ENCODE data around the gene PASD1.
"Not testable (repeated sequence)": the region's sequence is repeated elsewhere in the genome, so short reads cannot be mapped to it uniquely, and the experiment has no call there.

Gene PASD1

DNA sequence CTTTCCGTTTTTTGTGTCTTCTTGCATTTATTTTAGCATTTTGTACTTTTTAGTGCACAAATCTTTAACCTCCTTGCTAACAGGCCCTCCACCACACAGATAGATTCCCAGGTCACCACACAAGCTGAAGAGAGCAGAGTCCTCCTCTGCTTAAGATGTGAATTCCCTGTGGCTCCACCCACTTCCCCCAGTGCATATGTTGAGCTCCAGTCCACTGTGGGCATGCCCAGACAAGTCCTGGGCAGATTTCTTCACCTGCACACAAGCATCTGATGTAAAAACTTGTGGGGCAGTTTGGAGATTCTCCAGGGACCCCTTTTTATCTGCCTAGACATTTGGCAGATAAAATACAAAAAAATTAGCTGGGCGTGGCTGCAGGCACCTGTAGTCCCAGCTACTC lies 19.8 kb upstream of the PASD1 start:
- H3K27ac ChIP-seq: no peak overlapping the region

DNA sequence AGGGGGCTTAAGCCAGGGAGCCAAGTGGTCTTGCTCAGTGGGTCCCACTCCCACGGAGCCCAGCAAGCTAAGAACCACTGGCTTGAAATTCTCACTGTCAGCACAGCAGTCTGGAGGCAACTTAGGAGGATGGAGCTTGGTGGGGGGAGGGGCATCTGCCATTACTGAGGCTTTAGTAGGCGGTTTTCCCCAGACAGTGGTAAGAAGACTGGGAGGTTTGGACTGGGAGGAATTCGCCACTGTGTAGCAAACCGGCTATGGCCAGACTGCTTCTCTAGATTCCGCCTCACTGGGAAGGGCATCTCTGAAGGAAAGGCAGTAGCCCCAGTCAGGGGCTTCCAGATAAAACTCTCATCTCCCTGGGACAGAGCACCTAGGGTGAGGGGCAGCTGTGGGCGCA lies 17.2 kb upstream of the PASD1 start:
- not testable (repeated sequence) for H3K4me1 ChIP-seq (ENCODE audit: low read depth, poor library complexity, severe bottlenecking); H3K27me3 ChIP-seq (ENCODE audit: insufficient read depth, low read depth); H4K20me1 ChIP-seq (ENCODE audit: insufficient read depth); H3K4me2 ChIP-seq; H3K27ac ChIP-seq; H3K79me2 ChIP-seq (ENCODE audit: insufficient read depth, low read depth); H3K36me3 ChIP-seq (ENCODE audit: insufficient read depth); H2AFZ ChIP-seq (ENCODE audit: low read depth); H3K4me3 ChIP-seq (IDR thresholded peaks at IDR 0.05; ENCODE audit: insufficient read depth, low read depth, low read length); H3K9ac ChIP-seq

More for the DNA sequence above, 19.8 kb upstream of the PASD1 start:
- Histone ChIP-seq H4K20me1 (ENCODE audit: insufficient read depth) (no peaks in the 10 kb centered on the region), H2AFZ (ENCODE audit: low read depth) (no peak overlapping the region), H3K4me2 (no peak overlapping the region), H3K4me3 (IDR thresholded peaks at IDR 0.05; ENCODE audit: insufficient read depth, low read depth, low read length) (no peak overlapping the region), H3K9ac (no peak overlapping the region), H3K36me3 (ENCODE audit: insufficient read depth) (no peaks in the 10 kb centered on the region), H3K79me2 (ENCODE audit: insufficient read depth, low read depth) (no peaks in the 10 kb centered on the region), H3K27me3 (ENCODE audit: insufficient read depth, low read depth) (no peaks in the 10 kb centered on the region), H3K4me1 (ENCODE audit: low read depth, poor library complexity, severe bottlenecking) (no peaks in the 10 kb centered on the region)
- TF ChIP-seq, protein P1, sequence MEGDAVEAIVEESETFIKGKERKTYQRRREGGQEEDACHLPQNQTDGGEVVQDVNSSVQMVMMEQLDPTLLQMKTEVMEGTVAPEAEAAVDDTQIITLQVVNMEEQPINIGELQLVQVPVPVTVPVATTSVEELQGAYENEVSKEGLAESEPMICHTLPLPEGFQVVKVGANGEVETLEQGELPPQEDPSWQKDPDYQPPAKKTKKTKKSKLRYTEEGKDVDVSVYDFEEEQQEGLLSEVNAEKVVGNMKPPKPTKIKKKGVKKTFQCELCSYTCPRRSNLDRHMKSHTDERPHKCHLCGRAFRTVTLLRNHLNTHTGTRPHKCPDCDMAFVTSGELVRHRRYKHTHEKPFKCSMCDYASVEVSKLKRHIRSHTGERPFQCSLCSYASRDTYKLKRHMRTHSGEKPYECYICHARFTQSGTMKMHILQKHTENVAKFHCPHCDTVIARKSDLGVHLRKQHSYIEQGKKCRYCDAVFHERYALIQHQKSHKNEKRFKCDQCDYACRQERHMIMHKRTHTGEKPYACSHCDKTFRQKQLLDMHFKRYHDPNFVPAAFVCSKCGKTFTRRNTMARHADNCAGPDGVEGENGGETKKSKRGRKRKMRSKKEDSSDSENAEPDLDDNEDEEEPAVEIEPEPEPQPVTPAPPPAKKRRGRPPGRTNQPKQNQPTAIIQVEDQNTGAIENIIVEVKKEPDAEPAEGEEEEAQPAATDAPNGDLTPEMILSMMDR (conservative IDR thresholded peaks at IDR 0.05; ENCODE audit: low read depth, low read length): no peak

DNA sequence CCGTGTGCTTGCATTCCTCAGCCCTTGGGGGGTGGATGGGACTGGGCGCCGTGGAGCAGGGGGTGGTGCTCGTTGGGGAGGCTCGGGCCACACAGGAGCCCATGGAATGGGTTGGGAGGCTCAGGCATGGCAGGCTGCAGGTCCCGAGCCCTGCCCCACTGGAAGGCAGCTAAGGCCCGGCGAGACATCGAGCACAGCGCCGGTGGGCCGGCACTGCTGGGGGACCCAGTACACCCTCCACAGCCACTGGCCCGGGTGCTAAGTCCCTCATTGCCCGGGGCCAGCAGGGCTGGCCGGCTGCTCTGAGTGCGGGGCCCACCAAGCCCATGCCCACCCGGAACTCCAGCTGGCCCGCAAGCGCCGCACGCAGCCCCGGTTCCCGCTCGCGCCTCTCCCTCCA lies 12.3 kb upstream of the PASD1 start:
- H3K27me3 ChIP-seq (ENCODE audit: insufficient read depth, low read depth); H2AFZ ChIP-seq (ENCODE audit: low read depth); H3K4me1 ChIP-seq (ENCODE audit: low read depth, poor library complexity, severe bottlenecking); H3K4me2 ChIP-seq; H3K79me2 ChIP-seq (ENCODE audit: insufficient read depth, low read depth); H3K27ac ChIP-seq; H3K9ac ChIP-seq; H4K20me1 ChIP-seq (ENCODE audit: insufficient read depth); H3K36me3 ChIP-seq (ENCODE audit: insufficient read depth); H3K4me3 ChIP-seq (IDR thresholded peaks at IDR 0.05; ENCODE audit: insufficient read depth, low read depth, low read length): not testable (repeated sequence)

DNA sequence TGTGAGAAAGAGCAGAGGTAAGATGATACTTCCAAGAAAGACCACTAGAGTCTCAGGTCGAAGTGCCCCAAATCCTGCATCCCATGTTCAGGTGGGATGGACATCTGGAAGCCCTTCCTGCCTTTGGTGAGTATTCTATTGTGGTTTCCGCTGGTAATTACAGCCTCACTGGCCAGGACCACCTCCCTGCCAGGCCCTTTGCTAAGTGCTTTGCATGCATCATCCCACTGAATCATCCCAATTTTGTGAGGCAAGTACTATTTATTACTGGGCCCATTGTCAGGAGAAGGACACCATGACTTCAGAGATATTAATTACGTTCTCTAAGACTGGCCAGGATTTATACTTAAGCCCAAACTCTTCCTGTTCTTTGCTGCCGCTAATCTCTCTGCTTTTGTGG lies 10.7 kb upstream of the PASD1 start:
- Histone ChIP-seq H3K27me3 (ENCODE audit: insufficient read depth, low read depth) (no peaks in the 10 kb centered on the region), H3K9ac (no peak overlapping the region)

DNA sequence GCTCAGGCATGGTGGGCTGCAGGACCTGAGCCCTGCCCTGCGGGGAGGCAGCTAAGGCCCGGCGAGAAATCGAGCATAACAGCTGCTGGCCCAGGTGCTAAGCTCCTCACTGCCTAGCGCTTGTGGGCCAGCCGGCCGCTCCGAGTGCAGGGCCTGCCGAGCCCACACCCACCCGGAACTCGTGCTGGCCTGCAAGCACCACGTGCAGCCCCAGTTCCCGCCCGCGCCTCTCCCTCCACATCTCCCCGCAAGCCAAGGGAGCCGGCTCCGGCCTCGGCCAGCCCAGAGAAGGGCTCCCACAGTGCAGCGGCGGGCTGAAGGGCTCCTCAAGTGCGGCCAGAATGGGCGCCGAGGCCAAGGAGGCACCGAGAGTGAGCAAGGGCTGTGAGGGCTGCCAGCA lies 8.2 kb upstream of the PASD1 start:
- not testable (repeated sequence) for H3K36me3 ChIP-seq (ENCODE audit: insufficient read depth); H2AFZ ChIP-seq (ENCODE audit: low read depth); H4K20me1 ChIP-seq (ENCODE audit: insufficient read depth); H3K9ac ChIP-seq; H3K27ac ChIP-seq; H3K4me1 ChIP-seq (ENCODE audit: low read depth, poor library complexity, severe bottlenecking); H3K4me2 ChIP-seq; H3K79me2 ChIP-seq (ENCODE audit: insufficient read depth, low read depth); H3K27me3 ChIP-seq (ENCODE audit: insufficient read depth, low read depth); H3K4me3 ChIP-seq (IDR thresholded peaks at IDR 0.05; ENCODE audit: insufficient read depth, low read depth, low read length)

More for the DNA sequence above, 10.7 kb upstream of the PASD1 start:
- H3K4me3 ChIP-seq (IDR thresholded peaks at IDR 0.05; ENCODE audit: insufficient read depth, low read depth, low read length): no peak overlapping the region
- no peak overlapping the region for H2AFZ ChIP-seq (ENCODE audit: low read depth)
- H3K27ac ChIP-seq: no peak overlapping the region
- no peak overlapping the region for H3K4me2 ChIP-seq
- H4K20me1 ChIP-seq (ENCODE audit: insufficient read depth): no peaks in the 10 kb centered on the region
- no peaks in the 10 kb centered on the region for H3K4me1 ChIP-seq (ENCODE audit: low read depth, poor library complexity, severe bottlenecking)
- no peaks in the 10 kb centered on the region for H3K36me3 ChIP-seq (ENCODE audit: insufficient read depth)
- TF ChIP-seq, protein P1 (conservative IDR thresholded peaks at IDR 0.05; ENCODE audit: low read depth, low read length): no peak
- no peaks in the 10 kb centered on the region for H3K79me2 ChIP-seq (ENCODE audit: insufficient read depth, low read depth)

DNA sequence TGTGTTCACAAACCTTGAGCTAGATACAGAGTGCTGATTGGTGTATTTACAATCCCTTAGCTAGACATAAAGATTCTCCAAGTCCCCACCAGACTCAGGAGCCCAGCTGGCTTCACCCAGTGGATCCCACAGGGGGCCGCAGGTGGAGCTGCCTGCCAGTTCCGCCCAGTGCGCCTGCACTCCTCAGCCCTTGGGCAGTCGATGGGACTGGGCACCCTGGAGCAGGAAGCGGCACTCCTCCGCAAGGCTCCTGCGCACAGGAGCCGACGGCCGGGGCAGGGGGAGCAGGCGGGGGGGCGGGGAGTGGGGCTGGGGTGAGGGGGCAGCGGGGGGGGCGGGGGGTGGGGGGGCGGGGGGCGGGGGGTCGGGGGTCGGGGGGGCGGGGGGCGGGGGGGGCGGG lies 990 bp upstream of the PASD1 start:
- H3K36me3 ChIP-seq (ENCODE audit: insufficient read depth); H3K27me3 ChIP-seq (ENCODE audit: insufficient read depth, low read depth); H2AFZ ChIP-seq (ENCODE audit: low read depth): not testable (repeated sequence)

DNA sequence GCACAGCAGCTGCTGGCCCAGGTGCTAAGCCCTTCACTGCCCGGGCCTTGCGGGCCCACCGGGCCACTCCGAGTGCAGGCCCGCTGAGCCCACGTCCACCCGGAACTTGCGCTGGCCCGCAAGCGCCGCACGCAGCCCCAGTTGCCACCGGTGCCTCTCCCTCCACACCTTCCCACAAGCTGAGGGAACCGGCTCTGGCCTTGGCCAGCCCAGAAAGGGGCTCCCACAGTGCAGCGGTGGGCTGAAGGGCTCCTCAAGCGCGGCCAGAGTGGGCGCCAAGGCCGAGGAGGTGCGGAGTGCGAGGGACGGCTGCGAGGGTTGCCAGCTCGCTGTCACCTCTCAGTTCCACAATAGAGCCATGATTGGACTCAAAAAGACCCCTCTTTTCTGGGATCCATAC lies 472 bp upstream of the PASD1 start:
- H3K9ac ChIP-seq; H3K27ac ChIP-seq; H3K36me3 ChIP-seq (ENCODE audit: insufficient read depth); H3K27me3 ChIP-seq (ENCODE audit: insufficient read depth, low read depth); H3K79me2 ChIP-seq (ENCODE audit: insufficient read depth, low read depth); H3K4me2 ChIP-seq; H4K20me1 ChIP-seq (ENCODE audit: insufficient read depth); H3K4me1 ChIP-seq (ENCODE audit: low read depth, poor library complexity, severe bottlenecking); H3K4me3 ChIP-seq (IDR thresholded peaks at IDR 0.05; ENCODE audit: insufficient read depth, low read depth, low read length); H2AFZ ChIP-seq (ENCODE audit: low read depth): not testable (repeated sequence)

More for the DNA sequence above, 990 bp upstream of the PASD1 start:
- H3K4me3 ChIP-seq (IDR thresholded peaks at IDR 0.05; ENCODE audit: insufficient read depth, low read depth, low read length); H3K4me1 ChIP-seq (ENCODE audit: low read depth, poor library complexity, severe bottlenecking); H3K9ac ChIP-seq; H3K79me2 ChIP-seq (ENCODE audit: insufficient read depth, low read depth); H4K20me1 ChIP-seq (ENCODE audit: insufficient read depth); H3K4me2 ChIP-seq; H3K27ac ChIP-seq: not testable (repeated sequence)

All from KMS-11 (cell line).